HepG2 (cell line): ENCODE data around the gene SBK3.

Experiments used
- ATM ChIP-seq: fragments of 450-650 bp; IDR thresholded peaks from 2 replicates; pipeline ENCODE4 v1.7.1; 2017; ENCODE audit warnings: mild to moderate bottlenecking, borderline replicate concordance
- MAZ ChIP-seq, 2 experiments: sonication (generic) in 1 of 2; formaldehyde crosslinking in 1 of 2; IDR thresholded peaks; 2 replicates each; pipeline versions ENCODE4 v1.5.0 to v1.6.1; 2012 to 2020; ENCODE audit warnings: low read depth in 2 of 2, mild to moderate bottlenecking in 2 of 2, borderline replicate concordance in 1 of 2, improper control_type of control experiment in 1 of 2, low read length in 1 of 2, missing genetic modification reagents in 1 of 2, moderate library complexity in 1 of 2
- MYC ChIP-seq: sonication (generic); formaldehyde crosslinking; IDR thresholded peaks from 2 replicates; pipeline ENCODE4 v1.9.0; 2021; ENCODE audit warnings: missing genetic modification reagents, borderline replicate concordance
- POLR2A ChIP-seq, 2 experiments: IDR thresholded peaks; 2 replicates each; pipeline ENCODE4 v1.6.1; 2011; ENCODE audit warnings: low read depth in 2 of 2, low read length in 2 of 2, mild to moderate bottlenecking in 1 of 2, moderate library complexity in 1 of 2; ENCODE audit not compliant: insufficient read depth in 1 of 2
- SMARCE1 ChIP-seq: fragments of 450-650 bp; IDR thresholded peaks from 2 replicates; pipeline ENCODE4 v1.6.1; 2017; ENCODE audit warnings: borderline replicate concordance
- ZFP36 ChIP-seq: fragments of 150-350 bp; IDR thresholded peaks from 2 replicates; pipeline ENCODE4 v1.6.1; 2018; ENCODE audit warnings: borderline replicate concordance, low read length, low read depth; ENCODE audit not compliant: partially characterized antibody
- ZFY ChIP-seq: sonication (generic); formaldehyde crosslinking; IDR thresholded peaks from 2 replicates; pipeline ENCODE4 v1.4.0; 2020; ENCODE audit warnings: missing genetic modification reagents
- ZNF672 ChIP-seq: sonication (generic); formaldehyde crosslinking; IDR thresholded peaks from 2 replicates; pipeline ENCODE4 v1.8.1; 2022; ENCODE audit warnings: missing genetic modification reagents
- ZNF724P ChIP-seq: sonication (generic); formaldehyde crosslinking; IDR thresholded peaks from 2 replicates; pipeline ENCODE4 v1.8.0; 2022; ENCODE audit warnings: missing genetic modification reagents, borderline replicate concordance

DNA sequence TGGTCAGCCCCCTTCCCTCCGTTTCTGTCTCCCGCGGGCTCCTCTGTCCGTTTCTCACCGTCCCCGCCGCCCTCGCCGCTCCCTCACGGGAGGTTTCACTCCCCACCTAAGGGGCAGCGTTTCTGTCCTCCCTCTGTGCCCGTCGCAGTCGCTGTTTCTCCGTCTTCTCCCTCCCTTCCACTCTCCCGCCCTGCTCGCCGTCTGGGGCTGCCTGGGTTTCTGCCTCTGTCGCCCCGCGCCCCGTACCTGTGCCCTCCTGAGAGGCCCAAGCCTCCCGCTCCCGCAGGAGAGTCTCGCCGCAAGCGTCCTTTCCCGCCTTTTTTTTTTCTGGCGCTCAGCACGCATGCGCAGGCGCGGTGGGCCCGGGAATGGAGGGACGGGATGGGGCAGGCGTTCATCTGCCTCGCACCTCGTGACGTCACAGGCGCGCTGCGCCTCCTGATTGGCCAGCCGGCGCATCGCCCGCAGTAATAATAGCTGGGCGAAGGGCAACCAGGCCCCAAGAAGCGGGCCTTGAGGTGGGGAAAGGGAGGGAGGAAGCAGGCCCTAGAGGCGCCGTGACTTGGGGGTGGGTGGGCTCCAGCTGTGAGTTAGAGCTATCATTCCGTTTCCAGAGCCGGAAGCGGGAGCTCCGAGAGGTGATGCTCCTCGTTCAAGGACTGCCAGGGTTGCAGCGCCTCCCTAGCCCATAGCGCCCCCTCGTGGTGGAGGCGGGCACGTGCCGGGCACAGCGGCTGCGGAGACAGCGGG is 41.7 kb downstream of the SBK3 start:
- TF ChIP-seq SMARCE1: no peak
- TF ChIP-seq MAZ (IDR thresholded peaks at IDR 0.05; ENCODE audit: borderline replicate concordance, low read depth, low read length): peak; percentile 23; the same call in 1 of the 2 replicates
- TF ChIP-seq MAZ (CRISPR knock-in tag; IDR thresholded peaks at IDR 0.05; ENCODE audit: low read depth): peak; percentile 40; the same call in 1 of the 2 replicates
- no peak for TF ChIP-seq ZNF724P (CRISPR knock-in tag)
- no peak for TF ChIP-seq POLR2A (IDR thresholded peaks at IDR 0.05; ENCODE audit: insufficient read depth in 1 of 2, low read depth in 2 of 2, low read length in 2 of 2)
- TF ChIP-seq ZFP36: no peak
- TF ChIP-seq MYC: peak; percentile 78
- TF ChIP-seq ZNF672 (CRISPR knock-in tag): peak; percentile 76; the same call in 1 of the 2 replicates
- no peak for TF ChIP-seq ATM
- TF ChIP-seq ZFY (CRISPR knock-in tag): peak; percentile 46; the same call in 1 of the 2 replicates
